IMR-90 (cell line): ENCODE data around the gene LIX1. TPM values are rescaled to one million over a fixed set of nuclear protein-coding genes. Genes with fewer than 3 reads are reported as not detected.

Experiments used
- ATAC-seq: fragments of 200-7000 bp; cut with Tn5 transposase; 2 replicates; pipeline ENCODE4 v1.9.1; 2020; ENCODE audit warnings: low read depth, mild to moderate bottlenecking, moderate library complexity
- BruUV-seq: library from RNA; stranded (reverse); fragments of 400-500 nt; replicated peaks from 2 replicates; lab custom pipeline; 2021; lab: Mats Ljungman, UMichigan
- CTCF ChIA-PET: fragments of 300-600 bp; formaldehyde crosslinking; extraction: SDS; loops from one replicate; lab custom pipeline; 2021; ENCODE audit warnings: antibody characterized with exemption; lab: Yijun Ruan, JAX
- POLR2A ChIA-PET: fragments of 300-600 bp; sonication (Branson Sonifier 250); formaldehyde crosslinking; loops from one replicate; lab custom pipeline; 2022; ENCODE audit warnings: antibody characterized with exemption; ENCODE audit not compliant: unreplicated experiment; lab: Charles Lee
- DNase-seq: peaks from one replicate; pipeline ENCODE4 v3.0.0; 2013
- H2AFZ ChIP-seq: replicated peaks from 2 replicates; pipeline ENCODE3; 2013; ENCODE audit warnings: low read length, mild to moderate bottlenecking; ENCODE audit not compliant: poor library complexity
- H2AK5ac ChIP-seq: 2 replicates; pipeline ENCODE4 v1.6.1; 2013; ENCODE audit warnings: low read depth, low read length, inconsistent platforms
- H2AK9ac ChIP-seq: replicated peaks from 2 replicates; pipeline ENCODE3; 2013; ENCODE audit warnings: mild to moderate bottlenecking, low read depth, low read length, moderate library complexity; ENCODE audit not compliant: poor library complexity
- H2BK120ac ChIP-seq: 2 replicates; pipeline ENCODE4 v1.6.1; 2013; ENCODE audit warnings: low read depth, low read length, inconsistent platforms
- H2BK15ac ChIP-seq: 3 replicates; pipeline ENCODE4 v1.6.1; 2013; ENCODE audit warnings: low read depth, low read length, inconsistent platforms
- H2BK20ac ChIP-seq: 2 replicates; pipeline ENCODE4 v1.6.1; 2013; ENCODE audit warnings: low read depth, mild to moderate bottlenecking, inconsistent platforms, low read length, moderate library complexity
- H2BK5ac ChIP-seq: 2 replicates; pipeline ENCODE4 v1.6.1; 2013; ENCODE audit warnings: mild to moderate bottlenecking, low read depth, low read length, inconsistent platforms; ENCODE audit not compliant: poor library complexity, severe bottlenecking
- H3K14ac ChIP-seq: replicated peaks from 2 replicates; pipeline ENCODE4 v1.6.1; 2013; ENCODE audit warnings: low read depth, low read length, inconsistent platforms
- H3K18ac ChIP-seq: 2 replicates; pipeline ENCODE4 v1.6.1; 2013; ENCODE audit warnings: low read depth, low read length, control low read depth
- H3K23ac ChIP-seq: 2 replicates; pipeline ENCODE4 v1.6.1; 2013; ENCODE audit warnings: low read depth, low read length, inconsistent platforms
- H3K27ac ChIP-seq: 2 replicates; pipeline ENCODE4 v1.5.1; 2013; ENCODE audit warnings: mild to moderate bottlenecking, control low read depth, low read length; ENCODE audit not compliant: insufficient read depth
- H3K27me3 ChIP-seq: 2 replicates; pipeline ENCODE4 v1.6.1; 2013; ENCODE audit warnings: low read length; ENCODE audit not compliant: control insufficient read depth, insufficient read depth
- H3K36me3 ChIP-seq: 2 replicates; pipeline ENCODE4 v1.6.1; 2013; ENCODE audit warnings: low read length, mixed read lengths; ENCODE audit not compliant: control insufficient read depth, insufficient read depth
- H3K4ac ChIP-seq: 2 replicates; pipeline ENCODE4 v1.6.1; 2013; ENCODE audit warnings: low read depth, low read length, inconsistent platforms
- H3K4me1 ChIP-seq: 2 replicates; pipeline ENCODE4 v1.6.1; 2013; ENCODE audit warnings: low read length, mixed read lengths; ENCODE audit not compliant: control insufficient read depth, insufficient read depth
- H3K4me2 ChIP-seq: 2 replicates; pipeline ENCODE4 v1.6.1; 2013; ENCODE audit warnings: low read depth, mild to moderate bottlenecking, control low read depth, low read length, moderate library complexity
- H3K4me3 ChIP-seq: 2 replicates; pipeline ENCODE4 v1.5.1; 2013; ENCODE audit warnings: low read depth, mild to moderate bottlenecking, control low read depth, low read length, moderate library complexity; ENCODE audit not compliant: insufficient read depth
- H3K56ac ChIP-seq: 2 replicates; pipeline ENCODE4 v1.6.1; 2013; ENCODE audit warnings: low read length, inconsistent platforms; ENCODE audit not compliant: insufficient read depth; ENCODE audit errors: extremely low read depth
- H3K79me1 ChIP-seq, 2 experiments: 2 replicates each; pipeline ENCODE4 v1.6.1; 2013; ENCODE audit warnings: low read length in 2 of 2, inconsistent platforms in 1 of 2, low read depth in 1 of 2
- H3K9ac ChIP-seq: 2 replicates; pipeline ENCODE4 v1.6.1; 2013; ENCODE audit warnings: low read depth, low read length, control low read depth
- H3K9me1 ChIP-seq: 2 replicates; pipeline ENCODE4 v1.6.1; 2013; ENCODE audit warnings: low read length, inconsistent platforms; ENCODE audit not compliant: insufficient read depth
- H3K9me3 ChIP-seq: 2 replicates; pipeline ENCODE4 v1.6.1; 2013; ENCODE audit warnings: low read length; ENCODE audit not compliant: control insufficient read depth, insufficient read depth
- H4K20me1 ChIP-seq: 2 replicates; pipeline ENCODE4 v1.6.1; 2013; ENCODE audit warnings: low read length, inconsistent platforms; ENCODE audit not compliant: insufficient read depth
- H4K5ac ChIP-seq: 2 replicates; pipeline ENCODE4 v1.6.1; 2013; ENCODE audit warnings: mild to moderate bottlenecking, low read depth, low read length, control low read depth
- H4K8ac ChIP-seq, 2 experiments: 2 replicates each; pipeline ENCODE4 v1.6.1; 2013; ENCODE audit warnings: low read depth in 2 of 2, low read length in 2 of 2, control low read depth in 1 of 2, inconsistent platforms in 1 of 2
- H4K91ac ChIP-seq: 2 replicates; pipeline ENCODE4 v1.6.1; 2013; ENCODE audit warnings: low read depth, low read length, inconsistent platforms; ENCODE audit not compliant: insufficient read depth
- BHLHE40 ChIP-seq: fragments of 150-350 bp; IDR thresholded peaks from 2 replicates; pipeline ENCODE4 v1.6.1; 2016; ENCODE audit warnings: mild to moderate bottlenecking, low read depth, low read length
- CEBPB ChIP-seq: IDR thresholded peaks from 2 replicates; pipeline ENCODE4 v1.6.1; 2012; ENCODE audit warnings: low read depth, low read length, improper control_type of control experiment
- CHD1 ChIP-seq: IDR thresholded peaks from 2 replicates; pipeline ENCODE4 v1.6.1; 2012; ENCODE audit warnings: low read depth, low read length, improper control_type of control experiment
- CTCF ChIP-seq: conservative IDR thresholded peaks from 2 replicates; pipeline ENCODE4 v1.5.1; 2012; ENCODE audit warnings: mild to moderate bottlenecking, low read depth, low read length, improper control_type of control experiment
- ELK1 ChIP-seq: fragments of 150-350 bp; IDR thresholded peaks from 2 replicates; pipeline ENCODE4 v1.6.1; 2016; ENCODE audit warnings: low read depth, mild to moderate bottlenecking, low read length, moderate library complexity, borderline replicate concordance
- FOS ChIP-seq: fragments of 150-350 bp; IDR thresholded peaks from 2 replicates; pipeline ENCODE4 v1.6.1; 2016; ENCODE audit warnings: low read depth, low read length
- MAFK ChIP-seq: IDR thresholded peaks from 2 replicates; pipeline ENCODE4 v1.6.1; 2012; ENCODE audit warnings: low read depth, low read length, improper control_type of control experiment
- MAZ ChIP-seq: IDR thresholded peaks from 2 replicates; pipeline ENCODE4 v1.6.1; 2012; ENCODE audit warnings: low read depth, mild to moderate bottlenecking, low read length, improper control_type of control experiment, moderate library complexity, borderline replicate concordance
- MXI1 ChIP-seq: IDR thresholded peaks from 2 replicates; pipeline ENCODE4 v1.6.1; 2012; ENCODE audit warnings: low read depth, mild to moderate bottlenecking, low read length, moderate library complexity, borderline replicate concordance
- NFE2L2 ChIP-seq: fragments of 150-350 bp; IDR thresholded peaks from 2 replicates; pipeline ENCODE4 v1.6.1; 2016; ENCODE audit warnings: low read depth, mild to moderate bottlenecking, low read length
- POLR2A ChIP-seq: IDR thresholded peaks from 2 replicates; pipeline ENCODE4 v1.6.1; 2012; ENCODE audit warnings: mild to moderate bottlenecking, low read depth, low read length
- RAD21 ChIP-seq: IDR thresholded peaks from 2 replicates; pipeline ENCODE4 v1.6.1; 2012; ENCODE audit warnings: low read length, improper control_type of control experiment
- RCOR1 ChIP-seq: IDR thresholded peaks from 2 replicates; pipeline ENCODE4 v1.6.1; 2012; ENCODE audit warnings: mild to moderate bottlenecking, low read length, improper control_type of control experiment; ENCODE audit not compliant: insufficient replicate concordance
- RFX5 ChIP-seq: IDR thresholded peaks from 2 replicates; pipeline ENCODE4 v1.8.0; 2012; ENCODE audit warnings: low read depth, mild to moderate bottlenecking, low read length, moderate library complexity
- SMC3 ChIP-seq: fragments of 150-350 bp; IDR thresholded peaks from 2 replicates; pipeline ENCODE4 v1.6.1; 2016; ENCODE audit warnings: low read depth, mild to moderate bottlenecking, antibody characterized with exemption, low read length, moderate library complexity
- USF2 ChIP-seq: fragments of 150-350 bp; IDR thresholded peaks from 2 replicates; pipeline ENCODE4 v1.6.1; 2017; ENCODE audit warnings: mild to moderate bottlenecking, antibody characterized with exemption, low read length, low read depth
- WGBS, 2 experiments: methylation state at CpG; one replicate each; pipeline versions ENCODE4 v1.1.5 to v1.1.7; 2013; ENCODE audit warnings: missing lambda C conversion rate in 2 of 2; ENCODE audit not compliant: insufficient read length in 1 of 2; ENCODE audit errors: extremely low coverage in 2 of 2; 5-methylcytosine and 5-hydroxymethylcytosine counted together
- dilution Hi-C: fragments of 300-500 bp; cut with HindIII; formaldehyde crosslinking; loops from one replicate; pipeline ENCODE4 v1.14.3; 2018; ENCODE audit warnings: low sequenced_read_pairs; ENCODE audit not compliant: unreplicated experiment
- in situ Hi-C: fragments of 300-500 bp; cut with MboI; formaldehyde crosslinking; loops from 3 replicates; pipeline ENCODE4 v1.14.3; 2019; ENCODE audit warnings: low sequenced_read_pairs, inconsistent platforms, mixed read lengths
- intact Hi-C: fragments of 100-400 bp; cut with micrococcal nuclease; formaldehyde crosslinking; loops from 2 replicates; pipeline ENCODE4 v1.10.0; 2022
- polyA plus RNA-seq, 3 experiments: library from polyadenylated mRNA; depleted of rRNA; stranded (reverse); fragments of >200 nt; gene quantifications; 2 replicates each; pipeline ENCODE4 v1.2.3, GENCODE V29; 2012; ENCODE audit warnings: low replicate concordance in 1 of 3
- total RNA-seq: library from RNA; depleted of rRNA; stranded (reverse); fragments of >200 nt; gene quantifications from 2 replicates; pipeline ENCODE4 v1.2.3, GENCODE V29; 2012

LIX1 gene
- total and polyA plus RNA-seq, 2 of the 4 experiments (the other 2 are of a cell fraction), result not detected

- H3K27me3 ChIP-seq, result peaks cover 29% of the 10 kb centered on the region
- H3K14ac ChIP-seq, result no peak overlapping the region
- H3K27ac ChIP-seq, result no peak overlapping the region
- no peaks in the 10 kb centered on the region for H3K9me1 ChIP-seq
- H3K9ac ChIP-seq, result no peak overlapping the region
- H3K36me3 ChIP-seq, result no peaks in the 10 kb centered on the region
- ATAC-seq (no peak), DNase-seq (no peak)
- no peak overlapping the region for H2BK5ac ChIP-seq
- WGBS, 2 experiments, result no CpG with 5 or more reads among the region's 4 CpGs
- H2BK20ac ChIP-seq, result no peak overlapping the region
- H4K5ac ChIP-seq, result no peak overlapping the region
- H4K20me1 ChIP-seq, result no peaks in the 10 kb centered on the region
- ChIA-PET CTCF (interaction anchor here (0.6 kb wide), 1 partner anchor 19 kb away, joined by 5 read pairs; no protein-coding TSS in a partner anchor), POLR2A (no interaction called here)
- H3K4ac ChIP-seq, result no peak overlapping the region
- no peak overlapping the region for H2AK9ac ChIP-seq
- intact Hi-C loops (no loop called here), dilution Hi-C loops (no loop called here), in situ Hi-C loops (no loop called here)
- H3K23ac ChIP-seq, result no peak overlapping the region
- H3K18ac ChIP-seq, result no peak overlapping the region
- H3K79me1 ChIP-seq, result no peaks in the 10 kb centered on the region
- H3K4me3 ChIP-seq, result no peak overlapping the region
- no peak overlapping the region for H3K56ac ChIP-seq
- TF ChIP-seq MAZ (no peak), MAFK (no peak), USF2 (no peak), NFE2L2 (no peak), BHLHE40 (no peak), CEBPB (no peak), CTCF (no peak), RFX5 (no peak), MXI1 (no peak), CHD1 (no peak), ELK1 (no peak), SMC3 (no peak), FOS (no peak), POLR2A (no peak), RCOR1 (no peak), RAD21 (no peak)
- no peaks in the 10 kb centered on the region for H3K4me1 ChIP-seq
- no peak overlapping the region for H3K4me2 ChIP-seq
- no peak overlapping the region for H2BK120ac ChIP-seq
- BruUV-seq, result no TSS peak
- H3K9me3 ChIP-seq, result no peaks in the 10 kb centered on the region
- no peak overlapping the region for H2AFZ ChIP-seq
- no peak overlapping the region for H2AK5ac ChIP-seq
- H4K8ac ChIP-seq, result no peak overlapping the region
- H2BK15ac ChIP-seq, result no peak overlapping the region
- H4K91ac ChIP-seq, result no peak overlapping the region
Measured at GRCh38 chr5:97136475-97136874, 5.9 kb downstream of the LIX1 start.
